HFF-Myc (cell line): ENCODE results near the gene ATP6V1A.

Source experiments
- DNase-seq: peaks from one replicate; pipeline ENCODE4 v3.0.0-alpha.2; 2011; ENCODE audit warnings: low read depth; ENCODE audit errors: extremely low read depth
- H3K4me3 ChIP-seq: replicated peaks from 2 replicates; pipeline ENCODE4 v1.5.1; 2011; ENCODE audit warnings: low read depth, mild to moderate bottlenecking, control low read depth, low read length
- TF ChIP-seq, protein P1 (sequence below): IDR thresholded peaks from 2 replicates; pipeline ENCODE4 v1.5.1; 2012; ENCODE audit warnings: mild to moderate bottlenecking, low read depth, low read length, control low read depth; ENCODE audit errors: missing control alignments

Gene ATP6V1A

DNA sequence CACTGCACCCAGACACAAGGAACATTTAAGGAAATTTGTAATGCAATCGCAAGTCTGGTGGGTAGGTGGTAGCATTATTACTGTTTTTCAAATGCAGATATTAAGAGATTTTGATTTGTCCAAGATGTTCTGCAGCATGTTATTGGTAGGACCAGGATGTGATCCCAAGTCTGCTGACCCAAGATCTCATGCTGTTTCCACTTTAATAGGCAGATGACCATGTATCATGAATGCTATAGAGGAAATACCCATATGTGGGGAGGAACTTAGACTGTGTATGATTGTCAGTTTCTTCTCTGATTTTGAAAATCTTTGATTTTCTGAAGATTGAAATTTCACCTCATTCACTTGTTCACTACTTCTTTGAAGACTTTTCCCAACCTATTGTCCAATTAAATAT is 28.7 kb downstream of the ATP6V1A start:
- DNase-seq, result no peak
- no peak overlapping the region for H3K4me3 ChIP-seq
- TF ChIP-seq, protein P1, sequence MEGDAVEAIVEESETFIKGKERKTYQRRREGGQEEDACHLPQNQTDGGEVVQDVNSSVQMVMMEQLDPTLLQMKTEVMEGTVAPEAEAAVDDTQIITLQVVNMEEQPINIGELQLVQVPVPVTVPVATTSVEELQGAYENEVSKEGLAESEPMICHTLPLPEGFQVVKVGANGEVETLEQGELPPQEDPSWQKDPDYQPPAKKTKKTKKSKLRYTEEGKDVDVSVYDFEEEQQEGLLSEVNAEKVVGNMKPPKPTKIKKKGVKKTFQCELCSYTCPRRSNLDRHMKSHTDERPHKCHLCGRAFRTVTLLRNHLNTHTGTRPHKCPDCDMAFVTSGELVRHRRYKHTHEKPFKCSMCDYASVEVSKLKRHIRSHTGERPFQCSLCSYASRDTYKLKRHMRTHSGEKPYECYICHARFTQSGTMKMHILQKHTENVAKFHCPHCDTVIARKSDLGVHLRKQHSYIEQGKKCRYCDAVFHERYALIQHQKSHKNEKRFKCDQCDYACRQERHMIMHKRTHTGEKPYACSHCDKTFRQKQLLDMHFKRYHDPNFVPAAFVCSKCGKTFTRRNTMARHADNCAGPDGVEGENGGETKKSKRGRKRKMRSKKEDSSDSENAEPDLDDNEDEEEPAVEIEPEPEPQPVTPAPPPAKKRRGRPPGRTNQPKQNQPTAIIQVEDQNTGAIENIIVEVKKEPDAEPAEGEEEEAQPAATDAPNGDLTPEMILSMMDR, result no peak

DNA sequence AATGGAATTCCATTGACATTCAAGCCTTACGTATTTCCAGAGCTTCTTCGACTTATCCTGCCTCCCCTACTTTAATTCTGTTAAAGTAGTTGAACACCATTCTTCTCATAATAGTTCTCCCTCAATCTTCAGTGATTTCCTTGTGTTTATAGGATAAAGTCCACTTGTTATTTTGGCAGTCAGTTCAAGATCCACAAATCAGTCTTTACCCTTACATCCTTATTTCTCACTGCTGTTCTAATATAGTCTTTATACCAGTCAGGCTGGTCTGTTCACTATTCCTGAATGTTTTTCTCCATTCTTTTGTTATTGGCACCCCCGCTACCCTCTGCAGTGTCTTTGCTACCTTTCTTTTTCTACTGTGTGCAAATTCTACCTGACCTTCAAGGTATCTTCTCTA is 29.7 kb downstream of the ATP6V1A start:
- TF ChIP-seq, protein P1, result no peak
- DNase-seq, result no peak
- H3K4me3 ChIP-seq, result no peak overlapping the region

DNA sequence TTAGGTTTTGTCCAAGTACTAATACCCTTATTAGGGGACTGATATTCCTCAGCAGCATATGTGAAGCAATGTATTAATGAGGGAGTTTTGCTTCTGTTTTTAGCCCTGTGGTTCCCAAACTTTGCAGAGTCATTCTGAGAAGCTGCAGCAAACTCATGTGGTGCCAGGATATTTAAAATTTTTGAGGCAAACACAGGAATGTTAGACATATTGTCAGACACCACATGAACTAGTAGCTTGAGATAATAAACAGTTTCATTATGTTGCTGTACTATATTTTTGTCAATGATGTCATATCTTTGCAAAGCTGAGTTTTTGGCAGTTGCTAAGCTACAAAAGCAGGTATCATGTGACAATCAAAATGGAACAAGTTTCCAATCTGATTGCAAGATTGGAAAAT is 36.6 kb downstream of the ATP6V1A start:
- TF ChIP-seq, protein P1, result no peak
- DNase-seq, result peak; percentile 80
- no peak overlapping the region for H3K4me3 ChIP-seq

GRCh38 chr3:113783980-113784379 is 37.1 kb downstream of the ATP6V1A start:
- DNase-seq, result no peak
- TF ChIP-seq, protein P1, result no peak

DNA sequence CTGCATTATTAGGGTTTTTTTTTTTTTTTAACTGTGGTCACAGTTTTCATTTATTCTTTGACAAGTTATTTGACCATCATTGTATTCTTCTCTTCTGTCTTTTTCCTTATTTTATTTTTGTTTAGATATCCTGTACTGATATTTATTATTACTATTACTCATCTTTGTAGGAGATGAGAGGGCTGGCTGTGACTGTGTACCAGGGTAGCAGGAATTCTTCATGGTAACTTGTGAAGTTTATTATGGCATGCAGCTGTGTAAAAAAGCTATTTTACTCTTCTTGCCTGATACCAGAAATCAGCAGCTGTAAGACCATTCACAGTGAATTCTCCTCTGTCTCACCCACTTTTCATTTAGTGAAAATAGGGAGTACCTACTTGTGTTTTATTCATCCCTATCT is 44.5 kb downstream of the ATP6V1A start:
- no peak for DNase-seq
- no peak overlapping the region for H3K4me3 ChIP-seq
- TF ChIP-seq, protein P1, result no peak

More at GRCh38 chr3:113783980-113784379, 37.1 kb downstream of the ATP6V1A start:
- no peak overlapping the region for H3K4me3 ChIP-seq

DNA sequence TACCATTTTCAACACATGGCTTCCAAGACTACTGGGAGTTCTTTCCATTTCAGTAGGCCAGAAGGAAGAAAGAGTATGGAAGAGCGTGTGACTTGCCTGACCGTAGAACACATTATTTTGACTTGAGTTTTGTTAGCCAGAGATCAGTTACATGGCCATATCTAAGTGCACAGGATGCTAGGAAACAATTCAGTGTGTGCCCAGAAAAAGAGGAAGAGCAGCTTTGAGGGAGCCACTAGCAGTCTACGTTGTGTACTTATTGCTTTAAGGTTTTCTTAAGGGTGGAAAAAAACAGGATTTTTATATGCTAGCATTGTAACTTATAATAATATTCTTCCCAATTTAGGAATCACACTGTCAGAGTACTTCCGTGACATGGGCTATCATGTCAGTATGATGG is 47.7 kb downstream of the ATP6V1A start:
- TF ChIP-seq, protein P1, result no peak
- DNase-seq, result no peak
- H3K4me3 ChIP-seq, result no peak overlapping the region

DNA sequence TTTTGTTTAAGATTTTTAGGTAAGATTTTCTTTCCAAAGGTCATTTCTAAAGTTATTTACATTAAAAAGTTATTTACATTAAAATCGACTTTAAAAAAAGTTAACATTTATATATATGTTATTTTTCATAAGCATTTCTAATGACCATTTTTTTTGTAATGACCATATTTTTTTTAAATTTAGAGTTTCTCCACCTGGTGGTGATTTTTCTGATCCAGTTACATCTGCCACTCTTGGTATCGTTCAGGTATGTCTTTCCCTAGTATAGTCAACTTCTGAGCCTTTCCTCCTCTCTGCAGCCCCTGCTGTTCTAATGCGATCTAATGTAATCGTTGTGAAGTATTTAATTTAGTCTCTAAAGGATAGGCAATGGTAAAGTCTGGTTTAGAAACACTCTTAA is 48.9 kb downstream of the ATP6V1A start:
- DNase-seq, result no peak
- H3K4me3 ChIP-seq, result no peak overlapping the region
- TF ChIP-seq, protein P1, result no peak
